ENCODE measurements around the gene CRELD2.

- no peak for TF ChIP-seq POLR2AphosphoS5 (IDR thresholded peaks at IDR 0.05)
- no peak for TF ChIP-seq CTCF (IDR thresholded peaks at IDR 0.05)
Observed at GRCh38 chr22:49906071-49906798, 12.2 kb upstream of the CRELD2 start.

Measured in stomach (tissue), 4 donors.